HFF-Myc (cell line): ENCODE data around the gene PFKM.

Experiments used
- DNase-seq: peaks from one replicate; pipeline ENCODE4 v3.0.0-alpha.2; 2011; ENCODE audit warnings: low read depth; ENCODE audit errors: extremely low read depth
- H3K4me3 ChIP-seq: replicated peaks from 2 replicates; pipeline ENCODE4 v1.5.1; 2011; ENCODE audit warnings: low read depth, mild to moderate bottlenecking, control low read depth, low read length
- CTCF ChIP-seq: IDR thresholded peaks from 2 replicates; pipeline ENCODE4 v1.5.1; 2012; ENCODE audit warnings: mild to moderate bottlenecking, low read depth, low read length, control low read depth; ENCODE audit errors: missing control alignments

PFKM gene

GRCh38 chr12:48077111-48077510 lies 42.1 kb upstream of the PFKM start:
- no peak for TF ChIP-seq CTCF
- H3K4me3 ChIP-seq, result no peak overlapping the region
- no peak for DNase-seq

- no peak overlapping the region for H3K4me3 ChIP-seq
- no peak for DNase-seq
- TF ChIP-seq CTCF, result no peak
Observed at GRCh38 chr12:48078901-48079300, 40.3 kb upstream of the PFKM start.

- no peak for TF ChIP-seq CTCF
- no peak for DNase-seq
- H3K4me3 ChIP-seq, result no peak overlapping the region
Observed at GRCh38 chr12:48080285-48080684, 38.9 kb upstream of the PFKM start.

- no peak overlapping the region for H3K4me3 ChIP-seq
- DNase-seq, result no peak
- no peak for TF ChIP-seq CTCF
Observed at GRCh38 chr12:48080821-48081220, 38.3 kb upstream of the PFKM start.

- H3K4me3 ChIP-seq, result no peak overlapping the region
- no peak for TF ChIP-seq CTCF
- no peak for DNase-seq
Observed at GRCh38 chr12:48084066-48084465, 35.1 kb upstream of the PFKM start.

- H3K4me3 ChIP-seq, result no peak overlapping the region
- no peak for DNase-seq
- no peak for TF ChIP-seq CTCF
Observed at GRCh38 chr12:48084841-48085460, 34.2 kb upstream of the PFKM start.

GRCh38 chr12:48086327-48086726 lies 32.8 kb upstream of the PFKM start:
- H3K4me3 ChIP-seq, result no peak overlapping the region
- DNase-seq, result no peak
- TF ChIP-seq CTCF, result no peak
